Adipocyte (in vitro differentiated cells): ENCODE results near the gene ZNF692.
A peak's percentile ranks its signal among the peaks of the same experiment; 100 is the strongest.

ENCODE experiments used
- DNase-seq: peaks from one replicate; pipeline ENCODE4 v3.0.0-alpha.2; 2015; ENCODE audit warnings: low read depth
- H3K27me3 ChIP-seq: replicated peaks from 2 replicates; pipeline ENCODE4 v1.7.0; 2013; ENCODE audit warnings: mild to moderate bottlenecking, low read length, moderate library complexity; ENCODE audit not compliant: control insufficient read depth, insufficient read depth
- H3K36me3 ChIP-seq: 2 replicates; pipeline ENCODE4 v1.7.0; 2013; ENCODE audit warnings: low read length, mild to moderate bottlenecking, moderate library complexity; ENCODE audit not compliant: control insufficient read depth, insufficient read depth, severe bottlenecking
- H3K4me1 ChIP-seq: 2 replicates; pipeline ENCODE4 v1.7.0; 2013; ENCODE audit warnings: mild to moderate bottlenecking, low read length, moderate library complexity; ENCODE audit not compliant: control insufficient read depth, insufficient read depth
- H3K4me3 ChIP-seq: 2 replicates; pipeline ENCODE4 v1.7.0; 2013; ENCODE audit warnings: mild to moderate bottlenecking, low read length, moderate library complexity
- H3K9ac ChIP-seq: 2 replicates; pipeline ENCODE4 v1.7.0; 2013; ENCODE audit warnings: mild to moderate bottlenecking, low read length, moderate library complexity
- H3K9me3 ChIP-seq: 2 replicates; pipeline ENCODE4 v1.7.0; 2013; ENCODE audit warnings: mild to moderate bottlenecking, low read length, moderate library complexity; ENCODE audit not compliant: control insufficient read depth

ZNF692 gene

DNA sequence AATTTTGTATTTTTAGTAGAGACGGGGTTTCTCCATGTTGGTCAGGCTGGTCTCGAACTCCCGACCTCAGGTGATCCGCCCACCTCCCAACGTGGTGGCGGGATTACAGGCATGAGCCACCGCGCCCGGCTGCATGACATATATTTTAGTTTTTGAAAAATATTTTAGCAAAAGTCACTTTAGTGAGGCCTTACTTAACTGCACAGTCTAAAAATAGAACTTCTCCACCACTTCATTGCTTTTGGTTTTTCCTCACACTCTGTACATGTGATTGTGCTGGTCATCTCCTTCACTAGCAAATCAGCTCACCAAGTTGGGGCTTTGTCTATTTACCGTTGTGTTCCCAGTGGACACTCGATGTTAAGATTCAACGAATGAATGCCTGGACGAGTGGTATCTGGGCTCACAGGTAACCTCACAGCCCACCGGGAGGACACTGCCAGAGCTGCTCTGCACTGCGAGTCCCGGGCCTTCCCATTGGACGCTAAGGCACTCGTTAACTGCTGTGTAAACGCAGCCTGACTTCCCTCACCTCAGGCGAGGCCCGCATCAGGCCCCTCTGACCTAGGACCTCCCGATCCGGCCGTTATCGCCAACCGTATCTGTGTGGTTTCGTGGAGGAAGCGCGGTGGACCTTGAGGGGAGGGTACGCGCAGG is 14.0 kb upstream of the ZNF692 start:
- no peaks in the 10 kb centered on the region for H3K27me3 ChIP-seq
- H3K36me3 ChIP-seq = no peaks in the 10 kb centered on the region
- H3K4me3 ChIP-seq = peak overlapping the region; percentile 86
- peaks cover 7% of the 10 kb centered on the region for H3K4me1 ChIP-seq
- peak overlapping the region; percentile 84 for H3K9ac ChIP-seq
- no peaks in the 10 kb centered on the region for H3K9me3 ChIP-seq
- peak; percentile 76 for DNase-seq

DNA sequence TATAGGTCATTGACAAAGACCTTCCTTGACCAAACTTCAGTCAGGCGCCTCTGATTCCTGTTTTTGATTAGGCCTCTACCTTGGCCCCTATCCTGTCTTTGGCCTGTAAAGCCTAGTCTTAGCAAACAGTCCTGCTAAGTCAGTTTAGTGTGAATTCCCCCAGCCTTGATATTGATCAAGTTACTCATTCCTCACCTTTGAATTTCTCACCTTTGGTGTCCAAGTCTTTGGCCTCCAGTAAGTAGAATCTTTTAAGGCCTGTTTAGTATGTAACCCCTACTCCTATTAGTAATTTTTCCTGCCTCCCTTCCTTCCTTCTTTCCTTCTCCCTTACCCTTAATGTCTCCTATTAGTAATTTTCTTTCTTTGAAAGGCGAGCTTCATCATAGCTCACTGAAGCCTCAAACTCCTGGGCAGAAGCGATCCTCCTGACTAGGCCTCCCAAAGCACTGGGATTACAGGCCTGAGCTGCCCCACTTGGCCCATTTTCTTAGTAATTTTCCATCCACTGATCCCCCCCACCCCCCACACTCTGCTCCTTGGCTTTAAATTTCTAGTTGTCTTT is 13.0 kb upstream of the ZNF692 start:
- H3K4me1 ChIP-seq = peaks cover 7% of the 10 kb centered on the region
- H3K9me3 ChIP-seq = no peaks in the 10 kb centered on the region
- peak overlapping the region; percentile 84 for H3K9ac ChIP-seq
- H3K4me3 ChIP-seq = peak overlapping the region; percentile 86
- no peaks in the 10 kb centered on the region for H3K27me3 ChIP-seq
- no peak for DNase-seq
- no peaks in the 10 kb centered on the region for H3K36me3 ChIP-seq

DNA sequence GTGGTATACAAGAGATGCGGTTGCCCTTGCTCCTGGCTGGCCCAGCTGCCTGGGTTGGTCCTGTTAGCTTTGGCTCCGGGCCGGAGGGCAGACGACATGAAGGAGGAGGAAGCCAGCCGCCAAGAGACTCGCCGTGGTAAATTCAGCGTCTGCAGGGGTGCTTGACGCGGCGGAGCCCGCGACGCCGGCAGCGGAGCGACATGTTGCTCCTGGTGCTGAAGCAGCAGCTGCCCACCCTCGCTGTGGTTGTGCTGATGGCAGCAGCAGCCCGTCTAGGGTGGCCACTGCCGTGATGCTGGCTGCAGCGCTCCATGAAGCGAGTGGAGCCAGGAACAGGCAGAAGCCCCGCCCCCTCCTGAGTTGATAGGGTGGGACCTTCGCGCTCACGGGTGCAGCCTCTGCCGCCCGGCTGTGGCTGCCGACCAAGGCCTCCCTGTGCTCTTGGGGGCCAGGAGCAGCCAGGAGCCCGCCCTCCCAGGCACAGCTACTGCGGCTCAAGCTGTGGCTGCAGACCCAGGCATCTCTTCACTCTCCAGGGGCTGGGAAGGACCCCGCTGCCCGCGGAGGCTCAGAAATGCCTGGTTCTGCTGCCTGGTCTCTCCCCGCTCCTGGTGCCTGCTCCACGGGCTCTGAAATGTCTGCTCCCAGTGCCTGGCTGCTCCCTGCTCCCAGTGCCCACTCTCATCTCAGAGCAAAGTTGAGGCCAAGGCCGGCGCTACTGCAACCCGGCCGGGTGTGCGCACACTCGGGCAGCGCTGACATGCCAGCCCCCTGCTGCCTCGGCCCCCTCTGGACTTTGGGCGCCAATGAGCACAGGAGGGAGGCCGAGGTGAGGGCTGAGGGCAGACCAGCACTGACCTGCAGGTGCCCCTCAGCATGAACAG is 4.4 kb upstream of the ZNF692 start:
- DNase-seq = peak; percentile 88
- Histone ChIP-seq H3K4me1 (peaks cover 16% of the 10 kb centered on the region), H3K36me3 (no peaks in the 10 kb centered on the region), H3K9ac (peak overlapping the region; percentile 37), H3K9me3 (no peaks in the 10 kb centered on the region), H3K4me3 (peak overlapping the region; percentile 77), H3K27me3 (no peaks in the 10 kb centered on the region)

DNA sequence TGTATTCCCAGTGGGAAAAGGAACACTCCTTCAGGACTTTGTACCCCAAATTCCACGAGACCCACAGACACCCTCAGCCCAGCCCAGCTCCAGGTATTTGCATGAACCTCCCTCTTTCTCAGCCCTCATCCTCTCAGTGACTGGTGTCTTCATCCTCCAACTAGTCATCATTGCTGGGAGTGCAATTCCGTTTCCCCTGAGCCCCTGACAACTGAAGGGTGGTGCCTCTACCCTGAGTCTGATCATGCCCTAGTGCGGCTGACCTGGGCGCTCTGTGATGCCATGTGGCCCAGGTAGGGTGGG is 3.8 kb upstream of the ZNF692 start:
- DNase-seq = no peak
- Histone ChIP-seq H3K36me3 (no peaks in the 10 kb centered on the region), H3K27me3 (no peaks in the 10 kb centered on the region), H3K9ac (peak overlapping the region; percentile 37), H3K4me1 (peaks cover 22% of the 10 kb centered on the region), H3K9me3 (no peaks in the 10 kb centered on the region), H3K4me3 (peak overlapping the region; percentile 77)

DNA sequence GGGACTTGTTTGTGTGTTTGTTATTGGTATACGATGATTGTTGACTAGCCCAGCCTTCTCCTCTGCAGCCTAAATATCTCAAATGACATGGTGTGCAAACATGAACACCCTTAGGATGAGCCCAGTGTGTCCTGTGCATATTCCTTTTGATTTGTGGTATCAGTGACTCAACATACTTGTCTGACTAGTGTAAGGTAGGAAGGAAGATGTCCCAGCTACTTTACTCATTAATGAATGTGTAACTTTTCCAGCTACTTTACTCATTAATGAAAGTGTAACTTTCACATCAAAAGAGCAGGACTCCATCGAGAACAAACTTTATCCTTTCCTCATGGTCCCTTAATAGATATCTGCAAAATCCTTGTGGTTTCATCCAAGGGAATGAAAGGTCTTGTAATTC is 2.7 kb upstream of the ZNF692 start:
- no peaks in the 10 kb centered on the region for H3K9me3 ChIP-seq
- H3K4me3 ChIP-seq = no peak overlapping the region
- no peaks in the 10 kb centered on the region for H3K36me3 ChIP-seq
- no peak overlapping the region for H3K9ac ChIP-seq
- H3K27me3 ChIP-seq = no peaks in the 10 kb centered on the region
- H3K4me1 ChIP-seq = peaks cover 24% of the 10 kb centered on the region
- no peak for DNase-seq

DNA sequence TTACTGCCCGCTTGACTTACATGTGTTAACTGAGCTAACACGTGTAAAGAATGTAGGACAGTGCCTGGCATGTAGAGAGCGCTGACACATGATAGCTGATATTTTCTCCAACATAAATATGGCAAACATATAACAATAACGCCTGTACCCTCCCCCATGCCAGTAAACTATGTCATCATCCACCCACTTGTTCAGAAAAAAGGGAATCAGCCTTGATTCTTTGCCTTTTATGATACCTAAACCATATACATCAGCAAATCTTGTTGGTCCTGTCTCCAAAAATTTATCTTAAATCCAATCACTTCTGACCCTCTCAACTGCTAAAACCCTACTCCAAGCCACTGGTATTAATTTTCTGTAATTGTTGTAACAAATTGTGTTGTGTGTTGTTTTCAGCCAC is 1.1 kb upstream of the ZNF692 start:
- peaks cover 24% of the 10 kb centered on the region for H3K4me1 ChIP-seq
- no peaks in the 10 kb centered on the region for H3K27me3 ChIP-seq
- peaks cover 6% of the 10 kb centered on the region for H3K36me3 ChIP-seq
- H3K9ac ChIP-seq = peak overlapping the region; percentile 94
- no peaks in the 10 kb centered on the region for H3K9me3 ChIP-seq
- no peak for DNase-seq
- no peak overlapping the region for H3K4me3 ChIP-seq

DNA sequence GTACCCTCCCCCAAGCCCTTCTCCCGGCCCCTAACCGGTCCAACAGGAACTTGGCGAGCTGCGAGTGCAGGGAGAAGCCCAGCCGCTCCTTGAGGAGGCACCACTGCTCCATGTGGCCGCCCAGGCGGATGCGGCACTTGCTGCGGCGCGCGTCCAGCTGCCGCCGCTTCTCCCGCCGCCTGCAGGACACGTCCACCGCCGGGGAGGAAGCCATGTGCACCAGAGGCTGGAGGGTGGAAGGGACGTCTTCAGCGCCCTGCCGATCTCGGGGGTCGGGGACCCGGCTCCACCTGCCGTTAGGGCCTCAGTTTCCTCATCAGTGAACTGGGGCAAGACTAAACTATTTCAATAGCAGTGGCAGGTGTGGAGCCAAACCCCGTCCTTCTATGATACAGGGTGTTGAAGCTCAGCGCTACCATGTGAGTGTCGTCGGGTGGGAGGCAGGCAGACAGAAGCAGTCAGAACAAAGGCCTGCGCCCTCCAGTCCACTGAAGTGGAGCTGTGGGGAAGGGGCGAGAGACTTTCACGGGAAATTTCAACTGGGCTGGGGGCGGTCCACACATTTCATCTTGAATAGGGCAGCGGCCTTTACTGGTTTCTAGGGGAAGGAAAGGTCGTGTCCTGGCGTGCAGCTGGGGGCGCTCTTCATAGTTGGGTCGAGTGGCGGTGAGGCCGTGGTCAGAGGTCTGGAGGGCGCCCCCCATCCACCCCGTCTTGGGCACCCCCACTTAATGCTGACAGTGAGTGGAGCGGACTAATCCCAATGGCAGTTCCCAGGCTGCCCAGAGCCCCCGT is 592 bp downstream of the ZNF692 start:
- peak; percentile 81 for DNase-seq
- Histone ChIP-seq H3K4me1 (peaks cover 22% of the 10 kb centered on the region), H3K4me3 (peak overlapping the region; percentile 90), H3K36me3 (peaks cover 23% of the 10 kb centered on the region), H3K27me3 (no peaks in the 10 kb centered on the region), H3K9ac (peak overlapping the region; percentile 94), H3K9me3 (no peaks in the 10 kb centered on the region)

DNA sequence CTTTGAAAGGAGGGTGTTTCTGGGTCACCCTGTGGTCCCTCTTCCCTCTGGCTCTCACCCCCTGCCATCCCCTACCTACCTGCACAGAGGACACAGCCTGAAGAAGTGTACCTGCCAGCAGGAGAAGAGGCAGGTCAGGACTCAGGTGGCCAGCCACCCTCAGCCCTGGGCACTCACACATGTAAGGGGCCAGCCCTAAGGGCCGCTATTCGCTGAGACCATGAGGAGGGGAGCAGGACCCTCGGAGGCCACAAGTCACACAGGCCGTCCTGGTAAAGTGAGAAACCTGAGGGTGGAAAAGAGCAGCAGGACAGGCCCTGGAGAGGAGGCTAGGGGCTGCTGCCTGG is 1.2 kb downstream of the ZNF692 start:
- Histone ChIP-seq H3K9me3 (no peaks in the 10 kb centered on the region), H3K4me1 (peaks cover 28% of the 10 kb centered on the region), H3K9ac (peak overlapping the region; percentile 94)

DNA sequence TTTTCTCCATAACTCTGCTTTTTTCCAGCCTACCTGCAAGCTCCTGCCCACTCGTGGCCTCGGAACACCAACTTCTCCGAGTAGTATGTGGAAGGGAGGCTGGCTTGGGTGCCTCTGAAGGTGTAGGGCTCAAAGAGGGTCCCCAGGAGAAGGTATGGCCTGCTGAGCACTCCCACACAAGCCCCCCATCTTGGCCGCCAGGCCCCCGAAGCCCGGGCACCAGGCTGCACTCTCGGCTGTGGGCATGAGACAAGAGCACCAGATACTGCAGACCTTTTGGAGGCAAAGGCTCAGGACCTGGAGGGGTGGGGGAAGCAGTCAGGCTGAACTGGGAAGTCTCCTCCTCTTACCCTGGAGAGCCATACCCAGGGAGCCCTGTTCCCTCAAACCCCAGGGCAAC is 1.7 kb downstream of the ZNF692 start:
- Histone ChIP-seq H3K9ac (peak overlapping the region; percentile 94), H3K9me3 (no peaks in the 10 kb centered on the region), H3K4me3 (no peak overlapping the region), H3K4me1 (peaks cover 28% of the 10 kb centered on the region), H3K36me3 (peaks cover 24% of the 10 kb centered on the region), H3K27me3 (no peaks in the 10 kb centered on the region)
- no peak for DNase-seq

More for the DNA sequence above, 1.2 kb downstream of the ZNF692 start:
- Histone ChIP-seq H3K4me3 (peak overlapping the region; percentile 90), H3K27me3 (no peaks in the 10 kb centered on the region), H3K36me3 (peaks cover 24% of the 10 kb centered on the region)
- DNase-seq = no peak

DNA sequence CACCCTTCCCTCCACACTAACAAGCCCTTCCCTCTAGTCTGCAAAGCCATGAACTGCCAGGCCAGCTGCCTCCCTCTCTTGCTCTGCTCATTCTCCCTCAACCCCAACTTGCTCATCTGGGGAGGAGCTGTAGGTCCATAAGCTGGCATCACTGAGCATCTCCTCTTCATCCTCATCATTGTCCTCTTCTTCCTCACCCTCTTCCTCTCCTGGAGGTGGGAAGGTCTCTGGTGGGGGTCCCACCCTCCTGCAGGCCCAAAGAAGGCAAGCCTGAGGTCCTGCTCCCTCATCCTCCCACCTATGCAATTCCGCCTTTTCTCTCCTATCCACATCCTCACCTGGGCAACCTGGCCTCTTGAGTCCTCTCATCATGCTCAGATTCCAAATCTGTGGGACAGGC is 2.7 kb downstream of the ZNF692 start:
- DNase-seq = no peak
- H3K4me3 ChIP-seq = no peak overlapping the region
- H3K27me3 ChIP-seq = no peaks in the 10 kb centered on the region
- no peak overlapping the region for H3K9ac ChIP-seq
- H3K9me3 ChIP-seq = no peaks in the 10 kb centered on the region
- peaks cover 28% of the 10 kb centered on the region for H3K4me1 ChIP-seq
- H3K36me3 ChIP-seq = peaks cover 24% of the 10 kb centered on the region

DNA sequence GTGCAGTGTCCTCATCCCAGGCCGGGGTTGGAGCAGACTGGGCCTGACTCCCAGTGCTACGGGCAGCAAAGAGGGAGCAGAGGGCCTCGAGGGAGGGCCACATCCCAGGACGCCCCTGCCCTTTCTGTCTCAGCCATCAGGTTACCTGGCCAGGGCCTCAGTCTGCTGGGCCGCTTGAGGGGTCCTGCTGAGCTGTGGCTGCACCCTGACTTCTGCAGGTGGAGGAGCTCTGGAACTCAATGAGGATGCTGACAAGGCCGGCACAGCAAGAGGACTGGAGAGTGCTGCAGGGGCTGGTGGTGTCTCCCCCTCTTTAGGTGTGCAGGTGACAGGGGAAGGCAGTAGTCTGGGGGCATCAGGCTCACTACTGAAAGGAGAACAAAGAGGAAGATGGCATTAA is 3.3 kb downstream of the ZNF692 start:
- Histone ChIP-seq H3K4me3 (no peak overlapping the region), H3K9ac (no peak overlapping the region), H3K9me3 (no peaks in the 10 kb centered on the region), H3K27me3 (no peaks in the 10 kb centered on the region), H3K36me3 (peaks cover 24% of the 10 kb centered on the region), H3K4me1 (peaks cover 28% of the 10 kb centered on the region)
- no peak for DNase-seq
